CD14-positive monocyte (primary cell): ENCODE results near the gene FIGLA. TPM values are rescaled to one million over a fixed set of nuclear protein-coding genes. Genes with fewer than 3 reads are reported as not detected.

Source experiments
- DNase-seq, 3 donors: peaks; one replicate each; pipeline ENCODE4 v3.0.0-alpha.2; 2011 to 2022
- H2AFZ ChIP-seq: 2 replicates; pipeline ENCODE4 v1.6.0; 2012; ENCODE audit warnings: mild to moderate bottlenecking, low read depth, low read length, inconsistent platforms; ENCODE audit not compliant: insufficient read depth, poor library complexity, severe bottlenecking
- H3K27ac ChIP-seq, 2 donors: 1 replicate in 1 of 2; 2 replicates in 1 of 2; pipeline ENCODE4 v1.5.1; 2012 to 2013; ENCODE audit warnings: low read length in 2 of 2, control low read depth in 1 of 2, inconsistent platforms in 1 of 2, low read depth in 1 of 2, mild to moderate bottlenecking in 1 of 2
- H3K27me3 ChIP-seq, 2 donors: one replicate each; pipeline versions ENCODE4 v1.6.0 to v1.6.1; 2011 to 2013; ENCODE audit warnings: low read length in 2 of 2; ENCODE audit not compliant: control insufficient read depth in 2 of 2, insufficient read depth in 2 of 2
- H3K36me3 ChIP-seq, 2 donors: replicated peaks in 1 of 2; 1 replicate in 1 of 2; 2 replicates in 1 of 2; pipeline versions ENCODE4 v1.5.1 to v1.6.1; 2012 to 2013; ENCODE audit warnings: low read length in 2 of 2, control low read depth in 1 of 2, inconsistent platforms in 1 of 2, mild to moderate bottlenecking in 1 of 2; ENCODE audit not compliant: insufficient read depth in 2 of 2, control insufficient read depth in 1 of 2
- H3K4me1 ChIP-seq, 2 donors: 1 replicate in 1 of 2; 2 replicates in 1 of 2; pipeline versions ENCODE4 v1.5.1 to v1.6.1; 2012 to 2013; ENCODE audit warnings: low read length in 2 of 2, control low read depth in 1 of 2, inconsistent platforms in 1 of 2, mild to moderate bottlenecking in 1 of 2, moderate library complexity in 1 of 2; ENCODE audit not compliant: insufficient read depth in 2 of 2, control insufficient read depth in 1 of 2
- H3K4me2 ChIP-seq: replicated peaks from 2 replicates; pipeline ENCODE3; 2012; ENCODE audit warnings: low read length, moderate library complexity, mild to moderate bottlenecking; ENCODE audit not compliant: poor library complexity, severe bottlenecking; ENCODE audit errors: extremely low read depth
- H3K4me3 ChIP-seq, 3 experiments: fragments of 200-600 bp in 1 of 3; sonication (generic) in 1 of 3; replicated peaks in 1 of 3; 1 replicate in 2 of 3; 2 replicates in 1 of 3; pipeline ENCODE4 v1.5.1; 2011 to 2013; ENCODE audit warnings: low read length in 3 of 3, mild to moderate bottlenecking in 3 of 3, control low read depth in 2 of 3, low read depth in 2 of 3, inconsistent platforms in 1 of 3, moderate library complexity in 1 of 3
- H3K79me2 ChIP-seq: 2 replicates; pipeline ENCODE4 v1.6.0; 2012; ENCODE audit warnings: mild to moderate bottlenecking, control low read depth, inconsistent platforms, low read length, moderate library complexity; ENCODE audit not compliant: insufficient read depth
- H3K9ac ChIP-seq: 2 replicates; pipeline ENCODE4 v1.6.0; 2017; ENCODE audit warnings: low read length, mild to moderate bottlenecking; ENCODE audit not compliant: insufficient read depth, poor library complexity, severe bottlenecking
- H3K9me3 ChIP-seq, 2 donors: replicated peaks in 1 of 2; 1 replicate in 1 of 2; 2 replicates in 1 of 2; pipeline versions ENCODE4 v1.5.1 to v1.6.1; 2012 to 2013; ENCODE audit warnings: low read length in 2 of 2, control low read depth in 1 of 2; ENCODE audit not compliant: control insufficient read depth in 1 of 2, insufficient read depth in 1 of 2
- H4K20me1 ChIP-seq: 2 replicates; pipeline ENCODE4 v1.6.0; 2012; ENCODE audit warnings: mild to moderate bottlenecking, low read length, control low read depth, moderate library complexity; ENCODE audit not compliant: insufficient read depth
- H3K27ac Mint-ChIP-seq, 7 donors: one replicate each; pipeline ENCODE4 v1.8.0; 2020; ENCODE audit warnings: mild to moderate bottlenecking in 7 of 7, mixed read lengths in 7 of 7, moderate library complexity in 6 of 7, inconsistent platforms in 2 of 7
- H3K27me3 Mint-ChIP-seq, 3 donors: one replicate each; pipeline ENCODE4 v1.8.0; 2021 to 2022; ENCODE audit warnings: low read depth in 3 of 3, mild to moderate bottlenecking in 3 of 3, mixed read lengths in 3 of 3, moderate library complexity in 3 of 3, inconsistent platforms in 1 of 3
- H3K36me3 Mint-ChIP-seq, 2 donors: one replicate each; pipeline ENCODE4 v1.8.0; 2020; ENCODE audit warnings: mixed read lengths in 2 of 2, inconsistent platforms in 1 of 2, mild to moderate bottlenecking in 1 of 2
- H3K4me1 Mint-ChIP-seq: one replicate; pipeline ENCODE4 v1.8.0; 2020; ENCODE audit warnings: mild to moderate bottlenecking, mixed read lengths
- H3K4me3 Mint-ChIP-seq, 2 donors: one replicate each; pipeline ENCODE4 v1.8.0; 2020; ENCODE audit warnings: mild to moderate bottlenecking in 2 of 2, mixed read lengths in 2 of 2, moderate library complexity in 1 of 2
- H3K9me3 Mint-ChIP-seq, 7 donors: one replicate each; pipeline ENCODE4 v1.8.0; 2020 to 2022; ENCODE audit warnings: mixed read lengths in 7 of 7, mild to moderate bottlenecking in 6 of 7, moderate library complexity in 6 of 7, inconsistent platforms in 2 of 7
- CTCF ChIP-seq: fragments of 200-600 bp; IDR thresholded peaks from one replicate; pipeline ENCODE4 v1.8.0; 2022; ENCODE audit warnings: antibody characterized with exemption, mild to moderate bottlenecking
- WGBS: methylation state at CpG from one replicate; pipeline ENCODE4 v1.1.5; 2013; ENCODE audit warnings: missing lambda C conversion rate; ENCODE audit not compliant: insufficient coverage; 5-methylcytosine and 5-hydroxymethylcytosine counted together
- intact Hi-C, 2 donors: fragments of 100-400 bp; cut with micrococcal nuclease; formaldehyde crosslinking; loops; one replicate each; pipeline versions ENCODE4 v1.15.0 to v1.15.1; 2023
- polyA plus RNA-seq, 3 donors: library from polyadenylated mRNA; depleted of rRNA in 1 of 3; unstranded in 2 of 3; stranded (reverse) in 1 of 3; fragments of 300-500 nt in 2 of 3; fragments of >200 nt in 1 of 3; fragmentation: Illumina TruSeq in 2 of 3; gene quantifications; 1 replicate in 2 of 3; 2 replicates in 1 of 3; pipeline ENCODE4 v1.2.3, GENCODE V29; 2012 to 2021

The FIGLA gene
- polyA plus RNA-seq, 3 donors: 0.13 TPM; not detected in 2

- Histone ChIP-seq H4K20me1 (no peaks in the 10 kb centered on the region), H3K4me3 (no peak overlapping the region), H3K36me3 (no peaks in the 10 kb centered on the region), H3K79me2 (no peaks in the 10 kb centered on the region), H3K9ac (no peak overlapping the region), H3K9me3 (no peaks in the 10 kb centered on the region), H3K4me2 (no peak overlapping the region), H3K27me3 (peaks cover 5 to 19% of the 10 kb centered on the region in 2 donors), H2AFZ (no peak overlapping the region), H3K4me1 (peaks cover 10 to 12% of the 10 kb centered on the region in 2 donors), H3K27ac (no peak overlapping the region)
- WGBS: no CpG with 5 or more reads among the region's 2 CpGs
- no peaks in the 10 kb centered on the region for H3K36me3 Mint-ChIP-seq
- peaks cover 0 to 5% (median 2%) of the 10 kb centered on the region in 7 donors for H3K9me3 Mint-ChIP-seq
- H3K27me3 Mint-ChIP-seq: peaks cover 8 to 15% (median 13%) of the 10 kb centered on the region in 3 donors
- intact Hi-C loops: no loop called here
- peaks cover 11% of the 10 kb centered on the region for H3K4me1 Mint-ChIP-seq
- DNase-seq: no peak
- no peak for TF ChIP-seq CTCF
- no peak overlapping the region for H3K4me3 Mint-ChIP-seq
- no peak overlapping the region for H3K27ac Mint-ChIP-seq
Observed at GRCh38 chr2:70777450-70777849, 13.0 kb downstream of the FIGLA start.

GRCh38 chr2:70776266-70776665 lies 14.2 kb downstream of the FIGLA start:
- no peak for TF ChIP-seq CTCF
- Mint-ChIP-seq H3K9me3 (peaks cover 0 to 5% (median 2%) of the 10 kb centered on the region in 7 donors), H3K4me1 (peaks cover 11% of the 10 kb centered on the region), H3K27ac (no peak overlapping the region), H3K4me3 (no peak overlapping the region), H3K36me3 (no peaks in the 10 kb centered on the region), H3K27me3 (peaks cover 11 to 22% (median 13%) of the 10 kb centered on the region in 3 donors)
- no peak overlapping the region for H3K4me3 ChIP-seq
- no peaks in the 10 kb centered on the region for H3K79me2 ChIP-seq
- no peak overlapping the region for H3K9ac ChIP-seq
- WGBS: no CpG with 5 or more reads among the region's 3 CpGs
- no peaks in the 10 kb centered on the region for H3K9me3 ChIP-seq
- peaks cover 10 to 12% of the 10 kb centered on the region in 2 donors for H3K4me1 ChIP-seq
- H3K27ac ChIP-seq: no peak overlapping the region
- H3K27me3 ChIP-seq: peaks cover 5 to 23% of the 10 kb centered on the region in 2 donors
- H3K4me2 ChIP-seq: no peak overlapping the region
- intact Hi-C loops: no loop called here
- no peaks in the 10 kb centered on the region for H4K20me1 ChIP-seq
- DNase-seq: no peak
- H2AFZ ChIP-seq: no peak overlapping the region
- H3K36me3 ChIP-seq: no peaks in the 10 kb centered on the region
